ENCODE data around the gene IRF2BP2.
A peak's percentile ranks its signal among the peaks of the same experiment; 100 is the strongest.

DNA sequence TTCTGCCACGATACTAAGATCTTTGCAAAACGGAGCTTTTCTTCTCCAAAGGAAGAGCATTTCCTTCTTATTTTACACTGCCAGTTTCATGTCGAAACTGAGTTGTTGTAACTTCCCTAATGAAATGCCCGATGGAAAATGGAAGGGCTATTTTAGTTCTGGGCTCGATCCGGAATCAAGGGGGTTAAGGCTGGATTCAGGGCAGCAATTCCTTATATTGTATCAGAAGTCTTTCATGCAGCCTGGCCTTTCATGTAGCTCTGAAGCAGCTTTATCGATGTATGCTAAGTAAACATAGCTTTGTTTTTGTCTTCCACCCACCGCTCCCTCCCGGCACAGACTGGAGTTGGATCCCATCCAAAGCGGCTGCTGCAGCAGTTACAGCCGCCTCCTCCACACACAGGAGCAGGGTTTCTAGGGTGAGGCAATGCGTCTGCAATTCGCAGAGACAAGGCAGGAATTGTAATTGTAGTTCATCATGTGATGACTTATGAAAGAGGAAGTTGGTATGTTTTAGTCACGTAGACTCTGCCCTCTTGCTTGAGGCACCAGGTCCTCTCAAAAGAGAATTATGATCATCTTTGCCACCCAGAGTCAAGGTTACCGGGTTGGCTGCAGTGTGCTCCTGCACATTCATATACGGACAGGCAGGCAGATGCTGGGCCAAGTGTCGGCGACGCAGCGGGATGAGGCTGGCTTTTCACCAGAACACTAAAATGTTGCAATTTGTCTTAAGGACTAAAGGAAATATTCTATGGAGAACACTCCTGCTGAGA is 2.6 kb upstream of the IRF2BP2 start:
- TF ChIP-seq POLR2AphosphoS5 (IDR thresholded peaks at IDR 0.05; ENCODE audit: borderline replicate concordance, low read depth, low read length) (peak; percentile 67), EZH2 (IDR thresholded peaks at IDR 0.05) (no peak), FOXP2 (optimal IDR thresholded peaks at IDR 0.05; ENCODE audit: control extremely low read depth, extremely low read length, insufficient read depth) (peak; percentile 92)

Data from SK-N-MC (cell line).